ENCODE data around the gene PWWP2B.
A peak's percentile ranks its signal among the peaks of the same experiment; 100 is the strongest.
"Not testable (repeated sequence)": the region's sequence is repeated elsewhere in the genome, so short reads cannot be mapped to it uniquely, and the experiment has no call there.

The PWWP2B gene

GRCh38 chr10:132375116-132375794 is 21.7 kb upstream of the PWWP2B start:
- in situ Hi-C loops (cut with HindIII; ENCODE audit: low pct_ligation_motif_present, low pct_unique_long_range_greater_than_20kb, low sequenced_read_pairs): no loop called here
- no peak for DNase-seq

- no peak for DNase-seq
- in situ Hi-C loops (cut with HindIII; ENCODE audit: low pct_ligation_motif_present, low pct_unique_long_range_greater_than_20kb, low sequenced_read_pairs): no loop called here
Measured at GRCh38 chr10:132375795-132376297, 21.2 kb upstream of the PWWP2B start.

GRCh38 chr10:132376394-132376851 is 20.6 kb upstream of the PWWP2B start:
- in situ Hi-C loops (cut with HindIII; ENCODE audit: low pct_ligation_motif_present, low pct_unique_long_range_greater_than_20kb, low sequenced_read_pairs): no loop called here
- no peak for DNase-seq

- DNase-seq: no peak
- in situ Hi-C loops (cut with HindIII; ENCODE audit: low pct_ligation_motif_present, low pct_unique_long_range_greater_than_20kb, low sequenced_read_pairs): no loop called here
Measured at GRCh38 chr10:132377326-132377725, 19.7 kb upstream of the PWWP2B start.

- DNase-seq; in situ Hi-C loops (cut with HindIII; ENCODE audit: low pct_ligation_motif_present, low pct_unique_long_range_greater_than_20kb, low sequenced_read_pairs): not testable (repeated sequence)
Measured at GRCh38 chr10:132379026-132379425, 18.0 kb upstream of the PWWP2B start.

- in situ Hi-C loops (cut with HindIII; ENCODE audit: low pct_ligation_motif_present, low pct_unique_long_range_greater_than_20kb, low sequenced_read_pairs); DNase-seq: not testable (repeated sequence)
Measured at GRCh38 chr10:132380986-132381385, 16.0 kb upstream of the PWWP2B start.

- in situ Hi-C loops (cut with HindIII; ENCODE audit: low pct_ligation_motif_present, low pct_unique_long_range_greater_than_20kb, low sequenced_read_pairs): no loop called here
- no peak for DNase-seq
Measured at GRCh38 chr10:132381741-132382140, 15.3 kb upstream of the PWWP2B start.

- in situ Hi-C loops (cut with HindIII; ENCODE audit: low pct_ligation_motif_present, low pct_unique_long_range_greater_than_20kb, low sequenced_read_pairs): no loop called here
- no peak for DNase-seq
Measured at GRCh38 chr10:132382231-132382922, 14.6 kb upstream of the PWWP2B start.

GRCh38 chr10:132383101-132383500 is 13.9 kb upstream of the PWWP2B start:
- in situ Hi-C loops (cut with HindIII; ENCODE audit: low pct_ligation_motif_present, low pct_unique_long_range_greater_than_20kb, low sequenced_read_pairs): no loop called here
- DNase-seq: no peak

GRCh38 chr10:132383751-132384196 is 13.2 kb upstream of the PWWP2B start:
- DNase-seq: no peak
- in situ Hi-C loops (cut with HindIII; ENCODE audit: low pct_ligation_motif_present, low pct_unique_long_range_greater_than_20kb, low sequenced_read_pairs): no loop called here

GRCh38 chr10:132384618-132385388 is 12.2 kb upstream of the PWWP2B start:
- in situ Hi-C loops (cut with HindIII; ENCODE audit: low pct_ligation_motif_present, low pct_unique_long_range_greater_than_20kb, low sequenced_read_pairs): no loop called here

GRCh38 chr10:132385389-132385667 is 11.7 kb upstream of the PWWP2B start:
- no peak for DNase-seq
- in situ Hi-C loops (cut with HindIII; ENCODE audit: low pct_ligation_motif_present, low pct_unique_long_range_greater_than_20kb, low sequenced_read_pairs): no loop called here

More at GRCh38 chr10:132384618-132385388, 12.2 kb upstream of the PWWP2B start:
- DNase-seq: no peak

GRCh38 chr10:132385721-132386418 is 11.1 kb upstream of the PWWP2B start:
- in situ Hi-C loops (cut with HindIII; ENCODE audit: low pct_ligation_motif_present, low pct_unique_long_range_greater_than_20kb, low sequenced_read_pairs): no loop called here
- no peak for DNase-seq

GRCh38 chr10:132386419-132386831 is 10.6 kb upstream of the PWWP2B start:
- in situ Hi-C loops (cut with HindIII; ENCODE audit: low pct_ligation_motif_present, low pct_unique_long_range_greater_than_20kb, low sequenced_read_pairs): no loop called here
- no peak for DNase-seq

- DNase-seq; in situ Hi-C loops (cut with HindIII; ENCODE audit: low pct_ligation_motif_present, low pct_unique_long_range_greater_than_20kb, low sequenced_read_pairs): not testable (repeated sequence)
Measured at GRCh38 chr10:132386896-132387295, 10.1 kb upstream of the PWWP2B start.

- in situ Hi-C loops (cut with HindIII; ENCODE audit: low pct_ligation_motif_present, low pct_unique_long_range_greater_than_20kb, low sequenced_read_pairs): no loop called here
- peak; percentile 53 for DNase-seq
Measured at GRCh38 chr10:132387764-132388210, 9.2 kb upstream of the PWWP2B start.

- in situ Hi-C loops (cut with HindIII; ENCODE audit: low pct_ligation_motif_present, low pct_unique_long_range_greater_than_20kb, low sequenced_read_pairs): no loop called here
- peak; percentile 11 for DNase-seq
Measured at GRCh38 chr10:132388891-132389432, 8.0 kb upstream of the PWWP2B start.

- in situ Hi-C loops (cut with HindIII; ENCODE audit: low pct_ligation_motif_present, low pct_unique_long_range_greater_than_20kb, low sequenced_read_pairs): no loop called here
- no peak for DNase-seq
Measured at GRCh38 chr10:132389433-132390169, 7.4 kb upstream of the PWWP2B start.
